Thyroid gland (tissue), 4 donors: ENCODE data around the gene HSH2D. TPM values are rescaled to one million over a fixed set of nuclear protein-coding genes. Genes with fewer than 3 reads are reported as not detected.

Source experiments
- DNase-seq, 2 donors: peaks; one replicate each; pipeline ENCODE4 v3.0.0-alpha.2; 2019
- H3K27ac ChIP-seq, 3 donors: fragments of 200-600 bp; sonication (generic); 1 replicate in 2 of 3; 2 replicates in 1 of 3; pipeline ENCODE4 v1.5.1; 2016 to 2019; ENCODE audit warnings: mild to moderate bottlenecking in 1 of 3, moderate library complexity in 1 of 3
- H3K27me3 ChIP-seq: fragments of 200-600 bp; sonication (generic); one replicate; pipeline ENCODE4 v1.5.1; 2019
- H3K36me3 ChIP-seq, 2 donors: fragments of 200-600 bp; sonication (generic); one replicate each; pipeline ENCODE4 v1.5.1; 2016 to 2019
- H3K4me1 ChIP-seq, 2 donors: fragments of 200-600 bp; sonication (generic); one replicate each; pipeline ENCODE4 v1.5.1; 2017 to 2019
- H3K4me3 ChIP-seq, 3 donors: fragments of 200-600 bp; sonication (generic); replicated peaks in 1 of 3; 1 replicate in 2 of 3; 2 replicates in 1 of 3; pipeline ENCODE4 v1.5.1; 2016; ENCODE audit warnings: mild to moderate bottlenecking in 1 of 3
- H3K9me3 ChIP-seq: fragments of 200-600 bp; sonication (generic); one replicate; pipeline ENCODE4 v1.5.1; 2017
- CTCF ChIP-seq, 6 experiments: fragments of 200-600 bp in 3 of 6; fragments of 450-650 bp in 3 of 6; sonication (generic) in 3 of 6; IDR thresholded peaks; one replicate each; pipeline ENCODE4 v1.5.1; 2016 to 2019; ENCODE audit warnings: antibody characterized with exemption in 6 of 6, mild to moderate bottlenecking in 2 of 6, inconsistent platforms in 1 of 6, moderate library complexity in 1 of 6
- POLR2A ChIP-seq, 2 donors: fragments of 450-650 bp; IDR thresholded peaks; one replicate each; pipeline ENCODE4 v1.6.1; 2017; ENCODE audit warnings: antibody characterized with exemption in 2 of 2, mild to moderate bottlenecking in 2 of 2, moderate library complexity in 1 of 2
- WGBS, 2 donors: methylation state at CpG; one replicate each; pipeline ENCODE4 v1.1.5; 2017; 5-methylcytosine and 5-hydroxymethylcytosine counted together
- intact Hi-C: fragments of 100-400 bp; cut with DNase I; formaldehyde crosslinking; loops from one replicate; pipeline ENCODE4 v1.15.1; 2023
- total RNA-seq, 4 donors: library from RNA; depleted of rRNA; stranded (reverse); fragments of >200 nt; gene quantifications; one replicate each; pipeline ENCODE4 v1.2.3, GENCODE V29; 2016

HSH2D gene
- total RNA-seq, 4 donors from 2014 or later: 0.94 to 4.6 (median 2.5) TPM

GRCh38 chr19:16185123-16185767 lies 41.8 kb downstream of the HSH2D start, which contains the start of gene FAM32A:
FAM32A (plus strand) TSS chr19:16185410; CDS start chr19:16185443, 33 bp downstream.
- Histone ChIP-seq H3K4me3 (peak within 1 kb of the TSS; percentile 42 to 91 (median 72)), H3K27me3 (no peaks in the 10 kb centered on the region), H3K4me1 (peaks cover 13 to 14% of the 10 kb centered on the region in 2 donors), H3K27ac (peak within 1 kb of the TSS in 2 of 3 donors; percentile 37), H3K36me3 (peaks cover 10 to 12% of the 10 kb centered on the region in 2 donors), H3K9me3 (no peaks in the 10 kb centered on the region)
- peak; percentile 99 to 100 for DNase-seq
- WGBS, 2 donors: 0 to 1% methylated on average over 38 of the region's 39 CpGs
- TF ChIP-seq POLR2A (IDR thresholded peaks at IDR 0.05) (peak in 1 of 2 donors; percentile 70), CTCF (IDR thresholded peaks at IDR 0.05) (peak in 4 of 6 experiments; percentile 27 to 61 (median 48))
- intact Hi-C loops: no loop called here

DNA sequence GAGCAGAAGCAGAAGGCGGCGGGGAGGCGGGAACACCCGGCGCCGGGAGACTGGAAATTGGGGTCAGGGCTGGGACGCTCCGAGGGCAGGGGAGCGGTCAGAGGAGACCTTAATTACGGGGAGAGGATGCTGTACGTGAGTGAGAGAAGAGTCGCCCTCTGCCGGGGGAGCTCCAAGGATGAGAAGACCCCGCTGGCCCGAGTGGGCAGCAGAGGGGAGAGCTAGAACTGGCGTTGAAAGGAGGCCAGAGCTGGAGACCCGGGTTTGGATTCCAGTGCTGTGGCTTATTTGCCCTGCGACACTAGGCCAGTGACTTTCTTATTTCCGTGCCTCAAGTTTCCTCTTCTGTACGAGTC lies 42.3 kb downstream of the HSH2D start:
- TF ChIP-seq POLR2A (IDR thresholded peaks at IDR 0.05) (no peak), CTCF (IDR thresholded peaks at IDR 0.05) (peak in 1 of 6 experiments; percentile 14)
- Histone ChIP-seq H3K4me3 (peak overlapping the region; percentile 42 to 91 (median 72)), H3K4me1 (peaks cover 13 to 14% of the 10 kb centered on the region in 2 donors), H3K27ac (peak overlapping the region in 1 of 3 donors; percentile 37), H3K27me3 (no peaks in the 10 kb centered on the region), H3K36me3 (peaks cover 15 to 17% of the 10 kb centered on the region in 2 donors), H3K9me3 (no peaks in the 10 kb centered on the region)
- WGBS, 2 donors: 0 to 2% methylated on average over 20 of the region's 20 CpGs
- peak; percentile 19 to 29 for DNase-seq
- intact Hi-C loops: no loop called here

DNA sequence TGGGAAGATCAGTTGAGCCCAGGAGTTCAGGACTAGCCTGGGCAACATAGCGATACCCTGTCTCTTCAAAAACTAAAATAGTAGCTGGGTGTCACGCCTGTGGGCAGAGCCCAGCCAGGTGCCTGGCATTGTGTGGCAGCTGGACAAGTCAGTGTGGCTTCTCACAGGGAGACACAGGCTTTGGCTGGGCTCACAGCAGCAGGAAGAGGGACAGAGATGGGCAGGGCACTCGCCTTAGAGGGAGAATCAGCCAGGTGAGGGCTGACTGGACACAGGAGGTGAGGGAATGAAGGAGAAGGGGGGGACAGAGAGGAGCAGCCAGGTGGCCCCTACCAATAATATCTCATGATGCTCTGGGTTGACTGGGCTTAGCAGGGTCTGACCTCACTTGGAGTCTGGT lies 45.0 kb downstream of the HSH2D start:
- Histone ChIP-seq H3K4me1 (peaks cover 13 to 14% of the 10 kb centered on the region in 2 donors), H3K27ac (no peak overlapping the region), H3K4me3 (no peak overlapping the region), H3K9me3 (no peaks in the 10 kb centered on the region), H3K27me3 (no peaks in the 10 kb centered on the region), H3K36me3 (peaks cover 34 to 35% of the 10 kb centered on the region in 2 donors)
- TF ChIP-seq POLR2A (IDR thresholded peaks at IDR 0.05) (no peak), CTCF (IDR thresholded peaks at IDR 0.05) (no peak)
- no peak for DNase-seq
- 90 to 96% methylated on average over 3 of the region's 3 CpGs for WGBS, 2 donors
- intact Hi-C loops: no loop called here

DNA sequence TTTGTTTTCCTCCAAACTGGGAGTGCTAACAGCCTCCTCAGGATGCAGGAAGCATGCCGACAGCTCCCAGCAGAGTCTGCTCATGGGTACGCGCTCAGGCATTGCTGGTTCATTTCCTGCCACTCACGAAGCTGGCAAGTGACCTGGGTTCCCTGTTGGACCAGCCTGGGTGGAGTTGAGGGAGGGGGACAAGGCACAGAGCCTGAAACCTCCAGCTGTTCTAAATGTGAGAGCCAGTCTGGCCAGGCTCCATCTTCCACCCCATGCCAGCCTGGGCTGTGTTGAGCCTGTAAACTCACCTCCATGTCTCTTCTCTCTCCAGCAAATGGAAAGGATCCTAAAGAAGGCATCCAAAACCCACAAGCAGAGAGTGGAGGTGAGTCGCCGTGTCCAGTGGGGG lies 46.7 kb downstream of the HSH2D start:
- H3K9me3 ChIP-seq: no peaks in the 10 kb centered on the region
- WGBS, 2 donors: 85 to 87% methylated on average over 5 to 6 of the region's 6 CpGs
- intact Hi-C loops: no loop called here
- peaks cover 9 to 10% of the 10 kb centered on the region in 2 donors for H3K4me1 ChIP-seq
- no peaks in the 10 kb centered on the region for H3K27me3 ChIP-seq
- no peak overlapping the region for H3K27ac ChIP-seq
- peaks cover 34 to 35% of the 10 kb centered on the region in 2 donors for H3K36me3 ChIP-seq
- TF ChIP-seq POLR2A (IDR thresholded peaks at IDR 0.05) (no peak), CTCF (IDR thresholded peaks at IDR 0.05) (no peak)
- H3K4me3 ChIP-seq: no peak overlapping the region
- no peak for DNase-seq

DNA sequence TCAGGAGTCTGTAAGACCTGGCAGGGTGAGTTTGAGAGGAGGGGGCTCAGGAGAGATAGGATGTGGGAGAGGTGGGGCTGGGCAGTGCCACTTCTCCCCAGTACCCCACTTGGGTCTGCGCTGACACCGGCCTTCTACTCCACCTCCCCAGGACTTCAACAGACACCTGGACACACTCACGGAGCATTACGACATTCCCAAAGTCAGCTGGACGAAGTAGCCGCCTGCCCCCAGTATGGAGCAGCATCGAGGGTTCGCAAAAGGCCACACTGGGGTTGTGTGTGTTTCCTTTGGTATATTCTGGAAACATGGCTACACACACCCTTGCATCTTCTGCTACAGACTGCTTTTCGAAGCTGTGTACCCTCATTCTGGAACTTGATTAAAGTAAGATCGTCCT lies 47.3 kb downstream of the HSH2D start:
- Histone ChIP-seq H3K27me3 (no peaks in the 10 kb centered on the region), H3K27ac (no peak overlapping the region), H3K36me3 (peaks cover 34 to 35% of the 10 kb centered on the region in 2 donors), H3K4me3 (no peak overlapping the region), H3K4me1 (peaks cover 9 to 10% of the 10 kb centered on the region in 2 donors), H3K9me3 (no peaks in the 10 kb centered on the region)
- intact Hi-C loops: no loop called here
- DNase-seq: no peak
- WGBS, 2 donors: 90 to 95% methylated on average over 9 to 10 of the region's 10 CpGs
- TF ChIP-seq POLR2A (IDR thresholded peaks at IDR 0.05) (no peak), CTCF (IDR thresholded peaks at IDR 0.05) (no peak)
